A673 (cell line): Measurements from ENCODE around the gene GLB1L2. TPM values are rescaled to one million over a fixed set of nuclear protein-coding genes. Genes with fewer than 3 reads are reported as not detected.

Source experiments
- BruUV-seq: library from RNA; stranded (reverse); fragments of 400-500 nt; replicated peaks from 2 replicates; lab custom pipeline; 2021; lab: Mats Ljungman, UMichigan
- CTCF ChIA-PET: fragments of 300-600 bp; sonication (Branson Sonifier 250); formaldehyde crosslinking; loops from one replicate; lab custom pipeline; 2022; ENCODE audit warnings: antibody characterized with exemption; lab: Charles Lee
- POLR2A ChIA-PET: fragments of 300-600 bp; sonication (Branson Sonifier 250); formaldehyde crosslinking; loops from one replicate; lab custom pipeline; 2022; ENCODE audit warnings: antibody characterized with exemption; ENCODE audit not compliant: low non-redundant PET; lab: Charles Lee
- DNase-seq: peaks from one replicate; pipeline ENCODE4 v3.0.0-alpha.2; 2015; ENCODE audit warnings: low spot score
- H3K27ac ChIP-seq: fragments of 200-600 bp; sonication (generic); 2 replicates; pipeline ENCODE4 v1.5.1; 2016; ENCODE audit warnings: mixed run types, low read depth, mild to moderate bottlenecking, mixed read lengths, antibody characterized with exemption, low read length; ENCODE audit not compliant: poor library complexity, severe bottlenecking
- H3K27me3 ChIP-seq: fragments of 200-600 bp; sonication (generic); replicated peaks from 2 replicates; pipeline ENCODE4 v1.6.1; 2017; ENCODE audit warnings: mixed run types, low read depth, mild to moderate bottlenecking, mixed read lengths, antibody characterized with exemption, low read length; ENCODE audit not compliant: insufficient read depth, poor library complexity
- H3K36me3 ChIP-seq: fragments of 200-600 bp; sonication (generic); 2 replicates; pipeline ENCODE4 v1.6.1; 2016; ENCODE audit warnings: mixed run types, mild to moderate bottlenecking, mixed read lengths, antibody characterized with exemption, low read length; ENCODE audit not compliant: insufficient read depth, poor library complexity, severe bottlenecking
- H3K4me1 ChIP-seq: fragments of 200-600 bp; sonication (generic); 2 replicates; pipeline ENCODE4 v1.6.1; 2017; ENCODE audit warnings: mixed run types, mild to moderate bottlenecking, mixed read lengths, antibody characterized with exemption, low read length; ENCODE audit not compliant: insufficient read depth, poor library complexity, severe bottlenecking
- H3K4me3 ChIP-seq: fragments of 200-600 bp; sonication (generic); 2 replicates; pipeline ENCODE4 v1.5.1; 2016; ENCODE audit warnings: low read depth, mixed run types, mild to moderate bottlenecking, mixed read lengths, low read length; ENCODE audit not compliant: poor library complexity, severe bottlenecking
- H3K9me3 ChIP-seq: fragments of 200-600 bp; sonication (generic); 2 replicates; pipeline ENCODE4 v1.6.1; 2016; ENCODE audit warnings: mixed run types, low read depth, mild to moderate bottlenecking, mixed read lengths, antibody characterized with exemption, low read length; ENCODE audit not compliant: poor library complexity, severe bottlenecking
- EZH2 ChIP-seq: fragments of 200-600 bp; sonication (generic); IDR thresholded peaks from 2 replicates; pipeline ENCODE4 v1.6.1; 2017; ENCODE audit warnings: borderline replicate concordance, low read depth, mild to moderate bottlenecking, mixed read lengths, antibody characterized with exemption, low read length; ENCODE audit not compliant: poor library complexity, severe bottlenecking
- intact Hi-C: fragments of 100-400 bp; cut with micrococcal nuclease; formaldehyde crosslinking; loops from one replicate; pipeline ENCODE4 v1.10.0; 2022; ENCODE audit not compliant: unreplicated experiment
- total RNA-seq: library from RNA; stranded (reverse); gene quantifications from 2 replicates; pipeline ENCODE4 v1.2.3, GENCODE V29; 2021
- TF ChIP-seq, protein P1 (sequence below): fragments of 300-800, 200-600 bp; sonication (generic); conservative IDR thresholded peaks from 2 replicates; pipeline ENCODE4 v1.5.1; 2017; ENCODE audit warnings: low read depth, mild to moderate bottlenecking, antibody characterized with exemption, low read length, moderate library complexity, mixed read lengths

Gene GLB1L2
- total RNA-seq, 1 experiment from 2014 or later, result 22.6 TPM

- no peaks in the 10 kb centered on the region for H3K9me3 ChIP-seq
- no peak for DNase-seq
- CTCF ChIA-PET, result no interaction called here
- intact Hi-C loops, result no loop called here
- BruUV-seq, result no TSS peak
- H3K36me3 ChIP-seq, result no peaks in the 10 kb centered on the region
- no peak overlapping the region for H3K27ac ChIP-seq
- H3K27me3 ChIP-seq, result no peaks in the 10 kb centered on the region
- no peak for TF ChIP-seq EZH2
- TF ChIP-seq, protein P1, sequence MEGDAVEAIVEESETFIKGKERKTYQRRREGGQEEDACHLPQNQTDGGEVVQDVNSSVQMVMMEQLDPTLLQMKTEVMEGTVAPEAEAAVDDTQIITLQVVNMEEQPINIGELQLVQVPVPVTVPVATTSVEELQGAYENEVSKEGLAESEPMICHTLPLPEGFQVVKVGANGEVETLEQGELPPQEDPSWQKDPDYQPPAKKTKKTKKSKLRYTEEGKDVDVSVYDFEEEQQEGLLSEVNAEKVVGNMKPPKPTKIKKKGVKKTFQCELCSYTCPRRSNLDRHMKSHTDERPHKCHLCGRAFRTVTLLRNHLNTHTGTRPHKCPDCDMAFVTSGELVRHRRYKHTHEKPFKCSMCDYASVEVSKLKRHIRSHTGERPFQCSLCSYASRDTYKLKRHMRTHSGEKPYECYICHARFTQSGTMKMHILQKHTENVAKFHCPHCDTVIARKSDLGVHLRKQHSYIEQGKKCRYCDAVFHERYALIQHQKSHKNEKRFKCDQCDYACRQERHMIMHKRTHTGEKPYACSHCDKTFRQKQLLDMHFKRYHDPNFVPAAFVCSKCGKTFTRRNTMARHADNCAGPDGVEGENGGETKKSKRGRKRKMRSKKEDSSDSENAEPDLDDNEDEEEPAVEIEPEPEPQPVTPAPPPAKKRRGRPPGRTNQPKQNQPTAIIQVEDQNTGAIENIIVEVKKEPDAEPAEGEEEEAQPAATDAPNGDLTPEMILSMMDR, result no peak
- no peaks in the 10 kb centered on the region for H3K4me1 ChIP-seq
- H3K4me3 ChIP-seq, result no peak overlapping the region
- POLR2A ChIA-PET, result no interaction called here
These were observed 61.3 kb downstream of the GLB1L2 start for GRCh38 chr11:134392953-134393615.

GRCh38 chr11:134393638-134394037, 61.9 kb downstream of the GLB1L2 start:
- Histone ChIP-seq H3K4me3 (no peak overlapping the region), H3K4me1 (no peaks in the 10 kb centered on the region), H3K9me3 (no peaks in the 10 kb centered on the region), H3K27me3 (no peaks in the 10 kb centered on the region), H3K36me3 (no peaks in the 10 kb centered on the region), H3K27ac (no peak overlapping the region)
- intact Hi-C loops, result no loop called here
- TF ChIP-seq, protein P1, result peak; percentile 45
- TF ChIP-seq EZH2, result no peak
- POLR2A ChIA-PET, result no interaction called here
- no peak for DNase-seq
- no TSS peak for BruUV-seq
- CTCF ChIA-PET, result no interaction called here

DNA sequence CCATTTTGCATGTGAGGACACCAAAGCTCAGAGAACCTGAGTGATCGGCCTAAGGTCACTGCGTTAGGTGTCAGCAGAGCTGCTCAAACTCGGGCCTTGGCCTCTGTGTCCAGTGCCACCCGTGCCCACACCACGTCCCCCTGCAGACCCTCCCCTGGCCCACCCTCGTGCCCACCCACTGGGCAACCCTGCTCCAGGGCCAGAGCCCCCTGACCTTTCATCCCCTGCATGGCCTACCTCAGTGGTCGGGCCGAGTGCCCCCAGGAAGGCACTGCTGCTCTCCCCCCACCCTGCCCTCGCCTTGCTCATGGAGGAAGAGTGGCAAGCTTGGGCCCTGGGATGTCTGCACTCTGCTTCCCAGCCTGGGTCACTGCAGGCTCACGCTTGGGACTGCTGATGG, 62.5 kb downstream of the GLB1L2 start:
- Histone ChIP-seq H3K4me3 (no peak overlapping the region), H3K36me3 (no peaks in the 10 kb centered on the region), H3K27me3 (no peaks in the 10 kb centered on the region), H3K4me1 (no peaks in the 10 kb centered on the region), H3K9me3 (no peaks in the 10 kb centered on the region), H3K27ac (no peak overlapping the region)
- TF ChIP-seq, protein P1, result no peak
- no peak for TF ChIP-seq EZH2
- no peak for DNase-seq
- no TSS peak for BruUV-seq
- ChIA-PET CTCF (no interaction called here), POLR2A (no interaction called here)
- intact Hi-C loops, result no loop called here
